MM.1S (cell line): ENCODE measurements around the gene TANC1.

ENCODE experiments used
- DNase-seq: peaks from one replicate; pipeline ENCODE4 v3.0.0-alpha.2; 2015
- H2AFZ ChIP-seq: fragments of 300-600 bp; sonication (generic); 2 replicates; pipeline ENCODE4 v1.6.0; 2016; ENCODE audit warnings: antibody characterized with exemption, low read length
- H3F3A ChIP-seq: fragments of 300-600 bp; sonication (generic); 2 replicates; pipeline ENCODE4 v1.6.1; 2016; ENCODE audit warnings: mild to moderate bottlenecking, antibody characterized with exemption, low read length, moderate library complexity, mixed read lengths; ENCODE audit not compliant: insufficient read depth
- H3K27ac ChIP-seq: fragments of 300-600 bp; sonication (generic); 2 replicates; pipeline ENCODE4 v1.5.1; 2016; ENCODE audit warnings: mild to moderate bottlenecking, low read length
- H3K27me3 ChIP-seq: fragments of 300-600 bp; sonication (generic); replicated peaks from 2 replicates; pipeline ENCODE4 v1.6.0; 2016; ENCODE audit warnings: low read length; ENCODE audit not compliant: insufficient read depth
- H3K36me3 ChIP-seq: fragments of 300-600 bp; sonication (generic); replicated peaks from 2 replicates; pipeline ENCODE4 v1.6.1; 2016; ENCODE audit warnings: mild to moderate bottlenecking, low read length, mixed read lengths; ENCODE audit not compliant: insufficient read depth
- H3K4me1 ChIP-seq: fragments of 300-600 bp; sonication (generic); 2 replicates; pipeline ENCODE4 v1.6.1; 2016; ENCODE audit warnings: low read length, mixed read lengths
- H3K4me2 ChIP-seq: fragments of 300-600 bp; sonication (generic); 2 replicates; pipeline ENCODE4 v1.6.0; 2016; ENCODE audit warnings: low read depth, low read length
- H3K4me3 ChIP-seq: fragments of 300-600 bp; sonication (generic); 2 replicates; pipeline ENCODE4 v1.5.1; 2016; ENCODE audit warnings: low read length, mixed read lengths
- H3K79me2 ChIP-seq: fragments of 300-600 bp; sonication (generic); 2 replicates; pipeline ENCODE4 v1.6.1; 2016; ENCODE audit warnings: mixed run types, low read length, mixed read lengths
- H3K9ac ChIP-seq: fragments of 300-600 bp; sonication (generic); 2 replicates; pipeline ENCODE4 v1.6.1; 2016; ENCODE audit warnings: low read length, mixed read lengths
- H3K9me2 ChIP-seq: fragments of 300-600 bp; sonication (generic); replicated peaks from 2 replicates; pipeline ENCODE4 v1.6.1; 2016; ENCODE audit warnings: mild to moderate bottlenecking, low read length, mixed read lengths; ENCODE audit not compliant: insufficient read depth
- H3K9me3 ChIP-seq: fragments of 300-600 bp; sonication (generic); replicated peaks from 2 replicates; pipeline ENCODE4 v1.6.1; 2016; ENCODE audit warnings: mild to moderate bottlenecking, low read length, mixed read lengths; ENCODE audit not compliant: insufficient read depth
- H4K20me1 ChIP-seq: fragments of 300-600 bp; sonication (generic); 2 replicates; pipeline ENCODE4 v1.6.1; 2016; ENCODE audit warnings: mild to moderate bottlenecking, low read length, moderate library complexity, mixed read lengths; ENCODE audit not compliant: insufficient read depth
- EZH2 ChIP-seq: fragments of 300-600 bp; sonication (generic); optimal IDR thresholded peaks from 2 replicates; pipeline ENCODE3; 2017; ENCODE audit warnings: low read depth, mild to moderate bottlenecking, antibody characterized with exemption, low read length, mixed read lengths
- EZH2phosphoT487 ChIP-seq: fragments of 300-600 bp; sonication (generic); IDR thresholded peaks from 2 replicates; pipeline ENCODE4 v1.6.1; 2018; ENCODE audit warnings: antibody characterized with exemption, low read length
- TF ChIP-seq, protein P1 (sequence below): fragments of 300-600 bp; sonication (generic); IDR thresholded peaks from 2 replicates; pipeline ENCODE4 v1.5.1; 2016; ENCODE audit warnings: antibody characterized with exemption, low read length, mixed read lengths

Gene TANC1

GRCh38 chr2:159243529-159243928, 275.1 kb downstream of the TANC1 start:
- Histone ChIP-seq H3K4me2 (no peak overlapping the region), H3K9me3 (no peaks in the 10 kb centered on the region), H3K36me3 (0 out of 2 replicates have a peak, but pooled peaks cover 2% of the 10 kb centered on the region), H3K27ac (no peak overlapping the region), H3K9me2 (no peaks in the 10 kb centered on the region), H3K79me2 (no peaks in the 10 kb centered on the region), H2AFZ (no peak overlapping the region), H3K4me3 (no peak overlapping the region), H3K4me1 (no peaks in the 10 kb centered on the region), H4K20me1 (no peaks in the 10 kb centered on the region), H3F3A (no peaks in the 10 kb centered on the region), H3K27me3 (no peaks in the 10 kb centered on the region), H3K9ac (no peak overlapping the region)
- no peak for TF ChIP-seq EZH2phosphoT487
- TF ChIP-seq EZH2 = no peak
- TF ChIP-seq, protein P1, sequence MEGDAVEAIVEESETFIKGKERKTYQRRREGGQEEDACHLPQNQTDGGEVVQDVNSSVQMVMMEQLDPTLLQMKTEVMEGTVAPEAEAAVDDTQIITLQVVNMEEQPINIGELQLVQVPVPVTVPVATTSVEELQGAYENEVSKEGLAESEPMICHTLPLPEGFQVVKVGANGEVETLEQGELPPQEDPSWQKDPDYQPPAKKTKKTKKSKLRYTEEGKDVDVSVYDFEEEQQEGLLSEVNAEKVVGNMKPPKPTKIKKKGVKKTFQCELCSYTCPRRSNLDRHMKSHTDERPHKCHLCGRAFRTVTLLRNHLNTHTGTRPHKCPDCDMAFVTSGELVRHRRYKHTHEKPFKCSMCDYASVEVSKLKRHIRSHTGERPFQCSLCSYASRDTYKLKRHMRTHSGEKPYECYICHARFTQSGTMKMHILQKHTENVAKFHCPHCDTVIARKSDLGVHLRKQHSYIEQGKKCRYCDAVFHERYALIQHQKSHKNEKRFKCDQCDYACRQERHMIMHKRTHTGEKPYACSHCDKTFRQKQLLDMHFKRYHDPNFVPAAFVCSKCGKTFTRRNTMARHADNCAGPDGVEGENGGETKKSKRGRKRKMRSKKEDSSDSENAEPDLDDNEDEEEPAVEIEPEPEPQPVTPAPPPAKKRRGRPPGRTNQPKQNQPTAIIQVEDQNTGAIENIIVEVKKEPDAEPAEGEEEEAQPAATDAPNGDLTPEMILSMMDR = no peak
- no peak for DNase-seq

DNA sequence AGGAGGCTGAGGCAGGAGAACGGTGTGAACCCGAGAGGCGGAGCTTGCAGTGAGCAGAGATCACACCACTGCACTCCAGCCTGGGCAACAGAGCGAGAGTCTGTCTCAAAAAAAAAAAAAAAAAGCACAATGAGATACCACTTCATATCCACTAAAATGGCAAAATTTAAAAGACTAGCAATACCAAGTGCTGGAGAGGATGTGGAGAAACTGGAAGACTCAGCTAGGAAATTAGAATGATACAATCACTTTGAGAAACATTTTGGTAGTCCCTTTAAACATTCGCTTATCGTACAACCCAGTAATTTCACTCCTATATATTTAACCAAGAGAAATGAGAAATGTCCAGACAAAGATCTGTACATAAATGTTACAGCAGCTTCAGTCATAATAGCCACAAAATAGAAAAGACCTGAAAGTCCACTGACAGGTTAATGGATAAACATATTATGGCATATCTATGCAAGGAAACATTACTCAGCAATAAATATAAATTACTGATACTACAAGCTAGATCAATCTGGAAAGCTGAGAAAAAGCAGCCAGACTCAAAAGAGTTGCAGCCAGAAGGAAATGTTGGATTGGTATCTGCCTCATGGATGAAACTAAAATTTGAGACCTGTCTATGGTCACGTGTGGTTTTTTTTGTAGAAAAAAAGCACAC, 278.0 kb downstream of the TANC1 start:
- no peak overlapping the region for H3K9ac ChIP-seq
- no peaks in the 10 kb centered on the region for H3K27me3 ChIP-seq
- H3K36me3 ChIP-seq = 0 out of 2 replicates have a peak, but pooled peaks cover 2% of the 10 kb centered on the region
- TF ChIP-seq, protein P1 = no peak
- TF ChIP-seq EZH2phosphoT487 (no peak), EZH2 (no peak)
- no peak overlapping the region for H3K4me3 ChIP-seq
- H3K4me1 ChIP-seq = no peaks in the 10 kb centered on the region
- no peaks in the 10 kb centered on the region for H4K20me1 ChIP-seq
- no peaks in the 10 kb centered on the region for H3K79me2 ChIP-seq
- H3K9me3 ChIP-seq = no peaks in the 10 kb centered on the region
- H2AFZ ChIP-seq = no peak overlapping the region
- no peak for DNase-seq
- H3K9me2 ChIP-seq = no peaks in the 10 kb centered on the region
- H3K27ac ChIP-seq = no peak overlapping the region
- H3F3A ChIP-seq = no peaks in the 10 kb centered on the region
- no peak overlapping the region for H3K4me2 ChIP-seq

GRCh38 chr2:159249990-159250715, 281.7 kb downstream of the TANC1 start:
- H3K79me2 ChIP-seq = no peaks in the 10 kb centered on the region
- DNase-seq = no peak
- no peak overlapping the region for H3K4me3 ChIP-seq
- H3K9me3 ChIP-seq = no peaks in the 10 kb centered on the region
- no peak overlapping the region for H3K27ac ChIP-seq
- H3K9ac ChIP-seq = no peak overlapping the region
- H3K9me2 ChIP-seq = no peaks in the 10 kb centered on the region
- no peak overlapping the region for H2AFZ ChIP-seq
- H3F3A ChIP-seq = no peaks in the 10 kb centered on the region
- TF ChIP-seq EZH2phosphoT487 (no peak), EZH2 (no peak)
- TF ChIP-seq, protein P1 = no peak
- H3K4me2 ChIP-seq = no peak overlapping the region
- no peaks in the 10 kb centered on the region for H4K20me1 ChIP-seq
- H3K4me1 ChIP-seq = no peaks in the 10 kb centered on the region
- 0 out of 2 replicates have a peak, but pooled peaks cover 2% of the 10 kb centered on the region for H3K36me3 ChIP-seq
- no peaks in the 10 kb centered on the region for H3K27me3 ChIP-seq
